Calu3 (cell line): ENCODE measurements around the gene FBXO42. TPM values are rescaled to one million over a fixed set of nuclear protein-coding genes. Genes with fewer than 3 reads are reported as not detected.

Source experiments
- BruUV-seq: library from RNA; stranded (reverse); fragments of 400-500 nt; replicated peaks from 2 replicates; lab custom pipeline; 2021; lab: Mats Ljungman, UMichigan
- CTCF ChIA-PET: fragments of 300-600 bp; sonication (Branson Sonifier 250); formaldehyde crosslinking; loops from one replicate; lab custom pipeline; 2022; ENCODE audit warnings: antibody characterized with exemption; lab: Charles Lee
- DNase-seq: peaks from one replicate; pipeline ENCODE4 v3.0.0; 2022
- H3K27ac Mint-ChIP-seq: one replicate; pipeline ENCODE4 v1.8.0; 2022; ENCODE audit warnings: mixed read lengths; ENCODE audit not compliant: unreplicated experiment
- H3K27me3 Mint-ChIP-seq: one replicate; pipeline ENCODE4 v1.8.0; 2022; ENCODE audit warnings: mixed read lengths; ENCODE audit not compliant: unreplicated experiment
- H3K36me3 Mint-ChIP-seq: one replicate; pipeline ENCODE4 v1.8.0; 2022; ENCODE audit warnings: mild to moderate bottlenecking, moderate library complexity, mixed read lengths; ENCODE audit not compliant: insufficient read depth, unreplicated experiment
- H3K4me1 Mint-ChIP-seq: one replicate; pipeline ENCODE4 v1.8.0; 2022; ENCODE audit warnings: mild to moderate bottlenecking, low read depth, mixed read lengths; ENCODE audit not compliant: unreplicated experiment
- H3K4me3 Mint-ChIP-seq: one replicate; pipeline ENCODE4 v1.8.0; 2022; ENCODE audit warnings: mild to moderate bottlenecking, low read depth, moderate library complexity, mixed read lengths; ENCODE audit not compliant: unreplicated experiment
- H3K9me3 Mint-ChIP-seq: one replicate; pipeline ENCODE4 v1.8.0; 2022; ENCODE audit warnings: low read depth, mixed read lengths; ENCODE audit not compliant: unreplicated experiment
- intact Hi-C: fragments of 100-400 bp; cut with micrococcal nuclease; formaldehyde crosslinking; loops from one replicate; pipeline ENCODE4 v1.10.0; 2022; ENCODE audit not compliant: unreplicated experiment
- total RNA-seq: library from RNA; stranded (reverse); gene quantifications from 2 replicates; pipeline ENCODE4 v1.2.3, GENCODE V29; 2022
- TF ChIP-seq, protein P1 (sequence below): fragments of 200-600 bp; IDR thresholded peaks from one replicate; pipeline ENCODE4 v1.8.0; 2022; ENCODE audit warnings: antibody characterized with exemption; ENCODE audit not compliant: unreplicated experiment

FBXO42 gene
- total RNA-seq, 1 experiment from 2014 or later: 10.6 TPM

DNA sequence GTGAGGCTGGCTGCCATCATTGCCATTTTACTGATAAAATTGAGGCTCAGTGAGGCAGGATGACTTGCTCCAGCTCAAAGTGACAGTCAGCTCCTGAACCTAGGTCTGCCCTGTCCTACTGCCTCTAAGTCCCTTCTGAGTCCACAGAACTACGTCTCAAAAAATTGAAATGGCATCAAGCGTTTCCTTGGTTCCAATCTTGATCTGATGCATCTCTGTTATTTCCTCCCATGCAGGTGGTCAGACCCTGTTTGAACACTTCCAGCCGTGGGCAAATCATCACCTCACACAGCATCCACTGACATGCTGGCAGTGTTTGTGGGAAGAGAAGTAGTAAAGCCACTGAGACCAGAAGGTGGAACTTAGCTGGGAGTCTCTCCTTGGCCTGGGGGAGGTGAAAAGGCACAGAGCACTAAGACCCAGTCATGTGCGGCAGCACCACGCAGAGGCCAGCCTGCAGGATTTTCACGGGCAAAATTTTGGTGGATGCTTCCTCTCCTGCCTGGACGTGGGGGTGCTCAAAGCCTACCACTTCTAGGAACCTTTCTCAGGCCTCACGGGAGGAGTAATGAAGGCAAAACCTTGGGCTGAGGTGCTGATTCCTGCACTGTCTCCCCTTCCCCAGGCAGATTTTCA is 107.5 kb downstream of the FBXO42 start:
- intact Hi-C loops: loop anchor here (2.0 to 5.0 kb wide), 2 partner anchors 37 to 166 kb away; no protein-coding TSS in a partner anchor
- Mint-ChIP-seq H3K4me3 (no peak overlapping the region), H3K9me3 (no peaks in the 10 kb centered on the region), H3K36me3 (peaks cover 25% of the 10 kb centered on the region), H3K27ac (no peak overlapping the region), H3K27me3 (no peaks in the 10 kb centered on the region), H3K4me1 (peaks cover 24% of the 10 kb centered on the region)
- TF ChIP-seq, protein P1, sequence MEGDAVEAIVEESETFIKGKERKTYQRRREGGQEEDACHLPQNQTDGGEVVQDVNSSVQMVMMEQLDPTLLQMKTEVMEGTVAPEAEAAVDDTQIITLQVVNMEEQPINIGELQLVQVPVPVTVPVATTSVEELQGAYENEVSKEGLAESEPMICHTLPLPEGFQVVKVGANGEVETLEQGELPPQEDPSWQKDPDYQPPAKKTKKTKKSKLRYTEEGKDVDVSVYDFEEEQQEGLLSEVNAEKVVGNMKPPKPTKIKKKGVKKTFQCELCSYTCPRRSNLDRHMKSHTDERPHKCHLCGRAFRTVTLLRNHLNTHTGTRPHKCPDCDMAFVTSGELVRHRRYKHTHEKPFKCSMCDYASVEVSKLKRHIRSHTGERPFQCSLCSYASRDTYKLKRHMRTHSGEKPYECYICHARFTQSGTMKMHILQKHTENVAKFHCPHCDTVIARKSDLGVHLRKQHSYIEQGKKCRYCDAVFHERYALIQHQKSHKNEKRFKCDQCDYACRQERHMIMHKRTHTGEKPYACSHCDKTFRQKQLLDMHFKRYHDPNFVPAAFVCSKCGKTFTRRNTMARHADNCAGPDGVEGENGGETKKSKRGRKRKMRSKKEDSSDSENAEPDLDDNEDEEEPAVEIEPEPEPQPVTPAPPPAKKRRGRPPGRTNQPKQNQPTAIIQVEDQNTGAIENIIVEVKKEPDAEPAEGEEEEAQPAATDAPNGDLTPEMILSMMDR: no peak
- CTCF ChIA-PET: interaction anchor here (0.6 to 1.5 kb wide), 4 partner anchors 28 to 165 kb away, joined by 3 to 6 read pairs (median 4); no protein-coding TSS in a partner anchor
- BruUV-seq: no TSS peak
- DNase-seq: no peak

DNA sequence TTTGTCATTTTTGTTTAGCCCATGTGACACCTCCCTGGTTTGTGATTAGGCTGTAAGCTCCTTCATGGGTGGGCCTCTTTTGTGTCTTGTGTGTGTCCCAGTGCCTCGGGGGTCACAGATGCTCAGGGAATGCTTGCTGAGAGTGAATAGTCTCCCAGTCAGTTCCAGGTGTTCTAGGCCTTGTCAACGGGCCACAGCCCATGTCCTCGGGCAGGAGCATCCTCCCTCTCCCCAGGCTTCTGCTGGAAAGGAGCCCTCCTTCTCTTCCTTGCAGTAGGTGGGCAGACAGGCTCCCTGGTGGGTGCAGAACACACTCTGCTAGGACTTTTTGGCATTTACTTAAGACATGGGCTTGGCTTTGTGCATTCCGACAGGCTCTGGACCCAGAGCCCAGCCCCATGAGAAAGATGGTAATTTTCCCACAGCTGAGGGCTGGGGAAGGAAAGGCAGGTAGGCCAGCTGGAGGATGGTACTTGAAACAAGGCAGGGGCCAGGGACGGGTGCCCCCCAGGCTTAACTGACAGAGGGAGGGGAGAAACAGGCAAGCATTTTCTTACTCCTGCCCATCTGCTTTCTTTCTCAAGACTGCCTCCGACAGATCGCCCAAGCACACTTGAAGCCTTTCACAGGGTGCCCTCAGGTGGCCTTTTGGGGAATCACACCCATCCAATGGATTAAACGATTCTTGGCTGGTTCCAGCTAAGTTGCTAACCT is 108.2 kb downstream of the FBXO42 start:
- Mint-ChIP-seq H3K9me3 (no peaks in the 10 kb centered on the region), H3K4me1 (peaks cover 17% of the 10 kb centered on the region), H3K36me3 (peaks cover 18% of the 10 kb centered on the region), H3K27me3 (no peaks in the 10 kb centered on the region), H3K27ac (no peak overlapping the region), H3K4me3 (no peak overlapping the region)
- TF ChIP-seq, protein P1: peak; percentile 63
- peak; percentile 71 for DNase-seq
- intact Hi-C loops: loop anchor here (2.0 to 5.0 kb wide), 2 partner anchors 37 to 165 kb away; no protein-coding TSS in a partner anchor
- no TSS peak for BruUV-seq
- CTCF ChIA-PET: interaction anchor here (0.6 to 1.5 kb wide), 4 partner anchors 27 to 165 kb away, joined by 3 to 6 read pairs (median 4); no protein-coding TSS in a partner anchor

DNA sequence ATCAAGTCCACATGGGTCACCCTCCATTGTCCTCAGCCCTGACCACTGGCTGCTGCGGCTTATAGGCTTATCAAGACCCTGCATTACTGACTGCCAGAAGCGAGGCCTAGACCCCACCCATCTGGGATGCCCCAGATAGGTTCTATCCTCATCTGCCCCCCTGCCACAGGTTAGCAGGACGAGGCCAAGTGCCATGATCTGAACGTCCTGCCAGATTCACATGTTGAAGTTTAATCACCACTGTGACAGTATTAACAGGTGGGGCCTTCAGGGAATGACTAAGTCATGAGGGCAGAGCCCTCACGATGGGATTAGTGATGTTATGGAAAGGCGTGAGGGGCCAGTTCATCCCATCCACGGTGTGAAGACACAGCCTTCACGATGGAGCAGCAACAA is 109.1 kb downstream of the FBXO42 start:
- Mint-ChIP-seq H3K4me3 (no peak overlapping the region), H3K27ac (no peak overlapping the region), H3K9me3 (no peaks in the 10 kb centered on the region), H3K4me1 (peaks cover 8% of the 10 kb centered on the region), H3K27me3 (no peaks in the 10 kb centered on the region), H3K36me3 (peaks cover 11% of the 10 kb centered on the region)
- CTCF ChIA-PET: no interaction called here
- BruUV-seq: no TSS peak
- no peak for DNase-seq
- TF ChIP-seq, protein P1: no peak
- intact Hi-C loops: loop anchor here (5.0 kb wide), 1 partner anchor 36 kb away; no protein-coding TSS in a partner anchor

DNA sequence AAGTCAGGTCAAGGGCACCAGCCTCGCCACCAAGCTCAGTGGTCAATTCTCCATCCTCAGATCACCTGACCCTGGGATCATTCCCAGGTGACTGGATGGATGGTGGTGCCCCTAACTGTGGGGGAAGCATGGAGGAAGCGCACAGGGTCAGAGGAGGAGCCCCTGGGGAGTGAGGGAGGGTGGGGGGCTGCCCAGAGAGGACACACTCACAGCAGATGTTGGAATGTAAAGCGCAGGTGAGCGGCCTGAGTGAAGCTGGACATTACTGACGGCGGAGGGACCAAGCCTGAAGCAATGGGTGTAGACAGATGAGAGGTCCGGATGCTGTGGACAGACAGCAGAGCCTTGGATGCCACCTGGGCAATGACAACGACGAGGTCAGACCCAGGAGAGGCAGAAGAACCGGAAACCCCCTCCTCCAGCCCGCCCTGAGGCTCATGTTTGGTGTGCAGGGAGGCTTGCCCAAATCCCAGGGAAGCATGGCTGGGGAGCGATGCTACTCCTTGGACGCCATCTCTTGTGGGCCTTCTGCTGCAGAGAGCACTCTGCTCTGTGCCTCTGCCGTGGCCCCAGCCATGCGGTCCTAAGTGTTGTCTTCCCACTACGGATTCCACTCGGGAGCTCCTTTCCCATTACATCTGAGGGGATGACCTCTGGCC is 109.6 kb downstream of the FBXO42 start:
- H3K4me3 Mint-ChIP-seq: no peak overlapping the region
- no peaks in the 10 kb centered on the region for H3K9me3 Mint-ChIP-seq
- H3K27ac Mint-ChIP-seq: no peak overlapping the region
- no peak for DNase-seq
- peaks cover 11% of the 10 kb centered on the region for H3K36me3 Mint-ChIP-seq
- TF ChIP-seq, protein P1: no peak
- CTCF ChIA-PET: no interaction called here
- H3K4me1 Mint-ChIP-seq: peaks cover 3% of the 10 kb centered on the region
- intact Hi-C loops: loop anchor here (5.0 kb wide), 1 partner anchor 35 kb away; no protein-coding TSS in a partner anchor
- no TSS peak for BruUV-seq
- H3K27me3 Mint-ChIP-seq: no peaks in the 10 kb centered on the region
